HG03175 (cell line): ENCODE data around the gene CREB3L2.
"Not testable (repeated sequence)": the region's sequence is repeated elsewhere in the genome, so short reads cannot be mapped to it uniquely, and the experiment has no call there.

ENCODE experiments used
- ATAC-seq: cut with Tn5 transposase; IDR thresholded peaks from one replicate; pipeline ENCODE4 v1.9.1; 2021; ENCODE audit warnings: mild to moderate bottlenecking, moderate library complexity; ENCODE audit not compliant: unreplicated experiment

CREB3L2 gene

DNA sequence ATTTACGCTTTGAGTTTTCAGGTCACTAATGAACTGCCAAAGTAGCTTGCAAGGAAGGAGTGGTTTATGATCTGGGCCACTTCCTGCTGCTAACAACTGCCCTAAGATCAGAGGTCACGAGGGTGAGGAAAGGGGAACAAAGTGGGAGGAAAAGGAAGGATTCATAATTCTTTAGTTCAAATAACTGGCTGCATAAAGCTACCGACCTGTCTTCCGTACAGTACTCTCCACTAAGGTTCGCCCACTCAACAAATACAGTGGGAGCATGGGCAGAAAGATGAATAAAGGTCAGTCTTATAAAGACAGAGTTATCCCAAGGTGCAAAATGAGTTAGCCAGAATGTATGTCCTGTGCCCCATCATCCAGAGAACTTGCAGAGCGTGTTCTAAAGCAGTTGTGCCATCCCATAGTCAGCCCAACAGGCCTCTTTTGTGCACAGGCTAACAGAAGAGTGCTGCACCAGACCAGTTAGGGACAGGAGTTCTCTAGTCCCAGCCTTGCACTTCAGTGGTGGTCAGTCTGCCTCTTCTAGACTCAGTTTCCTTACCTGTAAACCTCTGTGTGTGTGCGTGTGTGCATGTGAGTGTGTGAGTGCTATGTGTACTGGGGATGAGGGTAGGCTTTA is 65.9 kb downstream of the CREB3L2 start:
- ATAC-seq, result no peak

DNA sequence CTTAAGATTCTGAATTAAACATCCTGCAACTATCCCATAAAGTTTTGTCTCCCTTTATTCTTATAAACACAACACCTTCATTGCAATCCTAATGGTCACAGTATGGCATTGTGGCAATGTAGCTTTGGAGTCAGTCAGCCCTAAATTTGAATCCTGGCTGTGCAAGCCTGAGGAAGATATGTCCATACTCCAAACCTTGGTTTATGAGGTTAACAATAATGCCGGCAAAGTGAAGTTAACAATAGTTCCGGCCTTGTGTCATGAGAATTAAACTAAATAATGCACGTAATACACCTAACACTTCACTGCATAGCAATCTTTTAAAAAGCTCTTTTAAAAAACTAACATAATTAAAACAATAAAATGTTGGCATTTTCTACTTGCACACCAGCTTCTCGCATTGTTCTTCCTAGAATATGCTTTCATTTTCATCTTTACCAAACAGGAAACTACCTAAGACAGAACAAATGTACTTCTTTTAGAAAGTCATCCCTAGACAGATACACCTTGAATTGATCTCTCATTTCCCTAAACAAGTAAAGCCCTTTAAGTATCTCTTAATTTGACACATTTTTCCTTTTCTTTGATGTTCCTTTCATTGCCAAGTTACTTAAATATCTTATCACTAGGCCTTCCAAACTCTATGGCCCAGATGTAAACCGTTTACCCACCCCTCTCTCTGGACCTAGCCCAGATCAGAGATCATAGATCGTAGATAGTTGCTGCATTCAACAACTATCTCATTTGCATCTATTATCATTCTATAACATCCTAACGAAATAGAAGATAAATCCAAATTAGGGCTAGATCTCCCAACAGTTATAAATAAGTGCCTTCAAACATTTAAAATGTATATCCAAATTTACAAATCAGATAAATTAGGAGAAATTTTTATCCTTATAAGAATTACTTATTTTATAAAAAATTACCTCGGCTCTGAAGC is 66.7 kb downstream of the CREB3L2 start:
- peak; percentile 86 for ATAC-seq

DNA sequence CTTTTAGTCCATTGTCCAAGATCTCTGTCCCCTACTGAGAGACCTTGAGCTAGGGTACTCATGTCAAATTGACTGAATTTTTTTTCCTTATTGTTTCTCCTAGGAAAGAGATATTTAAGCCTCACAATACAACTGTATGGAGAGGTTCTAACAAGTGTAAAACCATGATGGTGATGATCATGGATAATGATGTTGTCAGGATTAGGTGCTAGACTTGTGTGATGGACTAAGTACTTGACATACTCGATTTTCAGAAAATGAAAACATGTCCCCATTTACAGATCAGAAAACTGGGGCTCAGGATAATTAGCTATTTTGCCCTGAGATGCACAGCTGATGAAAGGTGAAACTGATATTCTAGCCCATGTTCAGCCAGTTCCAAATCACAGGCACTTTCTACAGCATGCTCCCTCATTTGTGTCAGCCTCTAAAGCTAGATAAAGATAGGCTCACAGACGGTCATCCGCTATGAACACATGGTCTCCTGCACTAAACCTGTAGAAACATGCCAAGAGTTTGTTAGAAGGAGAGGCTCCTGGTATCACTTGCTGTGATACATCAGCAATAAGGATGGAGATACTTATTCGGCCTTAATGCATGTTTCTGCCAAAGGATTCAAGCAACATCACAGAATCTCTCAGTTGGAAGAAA is 67.6 kb downstream of the CREB3L2 start:
- no peak for ATAC-seq

DNA sequence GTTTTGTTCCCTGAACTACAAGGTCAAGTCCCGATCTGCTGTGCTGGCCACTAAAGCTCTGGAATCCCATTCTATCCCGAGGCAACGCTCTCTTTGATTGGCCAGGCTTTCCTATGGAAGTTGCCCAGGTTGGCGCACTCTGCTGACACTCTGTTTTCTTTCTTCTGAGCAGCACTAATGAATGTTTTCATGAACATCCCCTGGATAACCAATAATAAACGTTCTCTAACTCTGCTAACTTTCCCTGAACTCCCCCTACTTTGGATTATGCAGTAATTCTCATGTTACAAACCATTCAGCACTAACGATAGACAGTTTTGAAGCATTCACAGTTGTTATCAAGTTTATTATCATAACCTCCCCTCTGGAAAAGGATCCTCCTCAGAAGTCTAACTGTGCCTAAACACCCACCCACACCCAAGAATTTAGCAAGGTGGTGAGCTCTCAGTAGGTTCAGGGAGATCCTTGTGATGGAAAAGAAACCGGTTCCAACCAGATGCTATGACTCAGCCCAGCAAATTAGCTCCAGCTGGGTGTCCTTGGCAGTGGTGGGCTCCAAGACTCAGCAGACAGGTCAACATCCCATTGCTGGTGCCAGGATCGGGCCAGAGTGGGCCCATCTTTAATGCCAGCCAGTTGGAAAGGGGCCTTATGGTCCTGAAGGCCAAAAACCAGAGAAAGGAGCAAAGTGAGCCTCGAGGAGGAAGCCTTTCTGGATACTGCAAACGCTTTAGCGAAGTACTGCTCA is 68.4 kb downstream of the CREB3L2 start:
- ATAC-seq, result no peak

DNA sequence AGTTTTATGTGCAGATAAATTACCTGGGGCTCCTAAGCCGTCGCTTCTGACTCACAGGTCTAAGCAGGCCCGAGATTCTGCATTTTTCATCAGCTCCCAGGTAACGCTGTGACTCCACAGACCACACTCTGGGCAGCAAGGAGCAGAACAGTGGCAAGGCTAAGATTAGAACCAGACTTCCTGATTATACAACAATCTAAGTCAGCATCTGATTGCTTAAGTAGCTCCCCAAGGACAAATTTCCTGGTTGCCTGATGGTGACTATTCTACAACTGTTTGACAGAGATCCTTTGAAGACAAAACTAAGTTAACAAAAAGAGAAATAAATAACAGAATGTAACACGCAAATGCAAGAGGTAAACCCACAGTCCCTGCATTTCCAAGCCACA is 69.0 kb downstream of the CREB3L2 start:
- ATAC-seq, result no peak

- ATAC-seq, result no peak
Observed at GRCh38 chr7:137931823-137932222, 70.1 kb downstream of the CREB3L2 start.

DNA sequence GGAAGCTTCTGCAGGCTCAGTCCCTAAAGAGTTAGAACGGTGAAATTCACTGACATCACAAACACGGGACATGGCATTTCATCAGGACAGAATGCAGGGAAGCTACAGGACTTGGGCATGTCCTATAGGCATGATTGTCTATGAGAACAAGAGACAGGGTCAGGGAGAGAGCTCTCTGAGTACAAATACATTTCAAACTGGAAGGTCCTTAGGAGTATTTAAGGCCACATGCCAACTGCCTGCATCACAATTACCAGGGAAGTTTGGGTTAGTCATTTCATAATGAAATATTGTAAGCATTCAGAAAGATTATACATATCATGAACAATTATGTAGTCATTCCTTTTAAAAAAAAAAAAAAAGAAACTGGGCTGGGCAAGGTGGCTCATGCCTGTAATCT is 71.3 kb downstream of the CREB3L2 start:
- no peak for ATAC-seq

DNA sequence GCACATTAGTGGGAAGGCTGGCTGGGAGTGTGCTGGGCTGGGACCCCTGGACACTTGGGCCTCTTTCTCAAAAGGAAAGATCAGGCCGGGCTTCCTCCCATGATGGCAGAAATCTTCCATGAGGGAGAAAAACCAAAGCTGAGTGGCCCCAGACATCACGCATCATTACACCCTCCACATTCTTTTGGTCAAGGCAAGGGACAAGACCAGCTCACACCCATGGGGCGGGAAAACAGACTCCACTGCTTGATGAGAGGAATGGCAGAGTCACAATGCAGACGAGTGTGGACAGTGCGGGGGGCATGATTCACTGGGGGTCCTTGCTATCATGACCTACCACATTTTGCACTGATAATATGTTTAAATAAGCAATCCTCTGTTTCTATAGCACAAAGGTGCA is 73.3 kb downstream of the CREB3L2 start:
- no peak for ATAC-seq

GRCh38 chr7:137927386-137927785 is 74.5 kb downstream of the CREB3L2 start:
- ATAC-seq, result no peak

DNA sequence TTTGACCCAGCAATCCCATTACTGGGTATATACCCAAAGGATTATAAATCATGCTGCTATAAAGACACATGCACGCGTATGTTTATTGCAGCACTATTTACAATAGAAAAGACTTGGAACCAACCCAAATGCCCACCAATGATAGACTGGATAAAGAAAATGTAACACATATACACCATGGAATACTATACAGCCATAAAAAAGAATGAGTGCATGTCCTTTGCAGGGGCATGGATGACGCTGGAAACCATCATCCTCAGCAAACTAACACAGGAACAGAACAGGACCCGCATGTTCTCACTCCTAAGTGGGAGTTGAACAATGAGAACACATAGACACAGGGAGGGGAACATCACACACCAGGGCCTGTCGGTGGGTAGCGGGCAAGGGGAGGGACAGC is 75.7 kb downstream of the CREB3L2 start:
- not testable (repeated sequence) for ATAC-seq

- ATAC-seq, result no peak
Observed at GRCh38 chr7:137925754-137926153, 76.1 kb downstream of the CREB3L2 start.

DNA sequence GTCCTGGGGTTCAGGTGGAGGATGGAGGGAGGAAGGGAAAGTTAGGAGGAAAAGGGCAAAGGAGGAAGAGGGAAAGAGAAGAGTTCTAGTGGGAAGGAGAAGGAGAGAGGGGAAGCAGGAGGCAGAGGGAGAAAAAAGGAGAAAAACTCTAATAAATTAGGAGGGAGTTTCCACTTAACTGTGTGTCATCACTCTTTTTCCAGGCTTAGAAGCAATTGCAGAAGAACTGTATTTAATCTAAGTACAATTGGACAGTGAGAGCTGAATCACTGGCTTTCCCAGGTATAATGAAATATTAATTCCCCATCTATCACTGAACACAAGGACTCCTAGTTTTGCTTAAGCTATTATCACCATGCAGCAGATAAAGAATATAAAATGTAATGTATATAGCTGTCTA is 76.8 kb downstream of the CREB3L2 start:
- ATAC-seq, result no peak

DNA sequence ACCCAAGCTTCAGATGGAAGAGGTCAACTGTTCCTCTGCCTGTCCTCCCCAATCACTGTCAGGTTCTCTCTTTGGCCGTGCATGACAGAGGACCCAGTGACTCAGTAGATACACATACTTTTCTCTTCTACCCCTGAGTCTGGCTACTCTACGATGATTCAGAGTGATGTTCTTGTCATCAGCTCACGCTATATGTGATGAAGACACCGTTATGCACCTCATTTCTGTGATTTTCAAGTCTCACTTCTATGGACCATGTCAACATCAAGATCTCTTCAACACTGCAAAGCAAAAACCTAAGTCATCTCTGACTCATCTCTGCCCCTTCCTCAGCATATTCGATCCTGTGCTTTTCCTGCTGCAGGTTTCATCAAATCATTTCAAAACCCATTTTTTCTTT is 78.5 kb downstream of the CREB3L2 start:
- no peak for ATAC-seq

GRCh38 chr7:137920637-137921399 is 81.1 kb downstream of the CREB3L2 start:
- no peak for ATAC-seq

GRCh38 chr7:137919987-137920386 is 81.9 kb downstream of the CREB3L2 start:
- no peak for ATAC-seq

DNA sequence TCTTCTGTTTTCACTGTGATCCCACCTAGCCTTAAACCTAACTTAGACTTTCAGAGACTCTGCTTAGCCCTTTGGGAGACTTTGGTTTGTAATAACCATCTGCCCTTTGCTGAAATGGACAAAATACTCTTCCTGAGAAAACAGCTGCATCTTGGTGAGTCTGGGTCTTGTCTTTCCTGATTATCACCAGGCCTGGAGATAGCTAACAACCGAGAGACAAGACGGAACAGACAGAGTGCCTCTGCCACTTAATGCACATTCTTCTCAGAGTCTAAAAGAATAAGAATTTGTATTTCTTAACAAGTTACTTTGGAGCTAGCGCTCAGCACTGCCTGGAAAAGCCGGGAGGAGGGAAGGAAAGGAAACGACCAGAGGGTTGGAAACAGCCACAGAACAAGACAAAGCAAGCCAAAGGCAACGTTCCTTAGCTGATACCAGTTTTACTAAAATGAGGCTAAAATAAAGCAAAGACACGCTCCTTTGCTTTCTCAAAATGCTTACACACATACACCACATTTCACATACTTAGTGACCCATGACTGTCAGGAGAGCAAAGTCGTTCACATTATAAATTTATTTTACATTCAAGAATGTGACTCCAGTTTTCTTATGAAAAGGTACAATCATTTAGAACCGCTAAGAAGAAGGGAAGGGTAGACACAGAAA is 84.8 kb downstream of the CREB3L2 start:
- ATAC-seq, result peak; percentile 53

- no peak for ATAC-seq
Observed at GRCh38 chr7:137916564-137916963, 85.3 kb downstream of the CREB3L2 start.

DNA sequence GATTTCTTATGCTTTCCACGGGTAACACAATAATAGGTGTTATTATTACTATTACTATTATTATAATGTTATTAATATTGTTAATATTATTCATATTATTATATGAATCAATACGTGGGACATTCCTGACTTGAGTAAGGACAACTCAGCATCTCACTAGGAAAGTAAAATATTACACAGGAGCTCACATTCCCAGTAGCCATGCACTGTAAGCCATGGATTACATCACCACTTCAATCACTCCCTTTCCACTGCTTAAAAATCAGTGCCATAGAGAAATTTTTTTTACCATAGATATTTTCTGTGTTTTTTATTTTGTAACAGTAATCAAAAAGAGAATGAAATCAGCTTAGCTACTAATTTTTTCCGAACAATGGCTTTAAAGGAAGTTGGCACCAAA is 86.6 kb downstream of the CREB3L2 start:
- ATAC-seq, result no peak

DNA sequence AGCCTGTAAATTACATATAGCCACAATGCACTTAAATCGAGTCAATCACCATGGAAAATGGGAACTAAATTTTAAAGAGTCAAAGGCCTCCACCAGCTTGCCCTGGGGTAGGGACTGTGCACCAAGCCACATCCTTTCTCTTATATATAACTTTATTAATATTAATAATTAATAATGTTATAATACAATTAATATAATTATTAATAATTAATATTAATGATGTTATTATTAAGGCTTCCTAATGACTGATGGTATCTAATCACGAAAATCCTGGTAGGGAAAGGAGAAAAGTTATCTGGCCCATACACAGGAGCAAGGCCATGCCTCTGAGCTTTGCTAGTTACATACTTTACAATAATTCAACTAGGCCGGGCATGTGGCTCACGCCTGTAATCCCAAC is 87.9 kb downstream of the CREB3L2 start:
- no peak for ATAC-seq

DNA sequence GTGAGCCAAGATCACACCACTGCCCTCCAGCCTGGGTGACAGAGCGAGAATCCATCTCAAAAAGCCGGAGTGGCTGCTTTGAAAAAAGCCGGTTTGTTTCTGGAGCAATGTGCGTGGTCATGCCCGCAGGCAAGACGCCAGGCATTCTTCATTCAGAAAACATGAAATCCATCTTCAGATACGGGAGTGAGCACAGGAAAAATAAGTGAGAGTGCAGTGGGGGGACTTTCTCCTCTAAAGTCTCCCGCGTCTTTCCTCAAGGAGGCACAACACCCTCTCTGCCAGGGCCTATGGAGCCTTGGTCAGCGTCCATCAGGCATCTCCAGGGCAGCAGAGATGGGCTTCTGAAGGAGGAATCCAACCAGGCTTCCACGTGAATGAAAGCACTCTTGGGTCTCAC is 92.8 kb downstream of the CREB3L2 start:
- ATAC-seq, result no peak
